Measurements from ENCODE around the gene NPAS2. TPM values are rescaled to one million over a fixed set of nuclear protein-coding genes. Genes with fewer than 3 reads are reported as not detected.
A peak's percentile ranks its signal among the peaks of the same experiment; 100 is the strongest.

NPAS2 gene
- total RNA-seq, 1 donor from 2014 or later: 8.3 TPM

- DNase-seq: peak; percentile 26
These were observed 86.2 kb downstream of the NPAS2 start for GRCh38 chr2:100906131-100906530.

GRCh38 chr2:100906679-100907078, 86.7 kb downstream of the NPAS2 start:
- no peak for DNase-seq

GRCh38 chr2:100907832-100908231, 87.9 kb downstream of the NPAS2 start:
- DNase-seq: peak; percentile 52

GRCh38 chr2:100909534-100910081, 89.7 kb downstream of the NPAS2 start:
- no peak for DNase-seq

- no peak for DNase-seq
These were observed 90.2 kb downstream of the NPAS2 start for GRCh38 chr2:100910111-100910510.

- DNase-seq: no peak
These were observed 99.4 kb downstream of the NPAS2 start for GRCh38 chr2:100919316-100919715.

- DNase-seq: no peak
These were observed 101.8 kb downstream of the NPAS2 start for GRCh38 chr2:100921685-100922161.

GRCh38 chr2:100923461-100924060, 103.6 kb downstream of the NPAS2 start:
- no peak for DNase-seq

GRCh38 chr2:100924122-100924519, 104.2 kb downstream of the NPAS2 start:
- no peak for DNase-seq

- peak; percentile 90 for DNase-seq
These were observed 104.8 kb downstream of the NPAS2 start for GRCh38 chr2:100924520-100925451.

- DNase-seq: no peak
These were observed 108.3 kb downstream of the NPAS2 start for GRCh38 chr2:100928235-100928634.

- no peak for DNase-seq
These were observed 109.2 kb downstream of the NPAS2 start for GRCh38 chr2:100929147-100929546.

GRCh38 chr2:100934504-100935371, 114.8 kb downstream of the NPAS2 start:
- no peak for DNase-seq

- peak; percentile 44 for DNase-seq
These were observed 115.4 kb downstream of the NPAS2 start for GRCh38 chr2:100935372-100935752.

- no peak for DNase-seq
These were observed 116.3 kb downstream of the NPAS2 start for GRCh38 chr2:100936070-100936741.

- no peak for DNase-seq
These were observed 117.1 kb downstream of the NPAS2 start for GRCh38 chr2:100936972-100937542.

- DNase-seq: peak; percentile 16
These were observed 118.4 kb downstream of the NPAS2 start for GRCh38 chr2:100938031-100939026.

- no peak for DNase-seq
These were observed 119.5 kb downstream of the NPAS2 start for GRCh38 chr2:100939445-100939844.

GRCh38 chr2:100940240-100940639, 120.3 kb downstream of the NPAS2 start:
- no peak for DNase-seq

Data from dermis blood vessel endothelial cell (primary cell).